Measurements from ENCODE around the gene SLC27A2.

DNA sequence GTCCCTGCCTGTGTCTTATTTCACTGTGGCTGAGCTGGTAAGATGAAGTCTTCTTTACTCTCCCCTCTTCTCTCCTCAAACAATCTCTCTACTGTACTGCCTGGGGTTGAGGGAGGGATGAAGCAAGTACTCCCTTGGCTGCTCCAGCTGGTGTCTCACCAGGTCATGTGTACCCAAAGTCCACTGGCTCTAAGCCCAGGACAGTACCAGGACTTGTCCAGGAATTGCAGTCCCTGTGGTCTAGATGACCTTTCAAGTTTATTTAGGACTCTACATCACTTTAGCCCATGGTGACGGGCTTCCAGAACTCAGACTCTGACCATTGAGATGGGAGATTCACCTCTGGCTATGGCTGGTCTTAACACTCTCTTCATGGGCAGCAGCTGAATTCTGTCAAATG, 17.5 kb upstream of the SLC27A2 start:
- TF ChIP-seq POLR2A (IDR thresholded peaks at IDR 0.05; ENCODE audit: low read depth, low read length), result no peak
- no peak for TF ChIP-seq POLR2AphosphoS5 (IDR thresholded peaks at IDR 0.05; ENCODE audit: low read depth, low read length)
- no peak for TF ChIP-seq TAF1 (IDR thresholded peaks at IDR 0.05; ENCODE audit: borderline replicate concordance, low read depth, low read length)

Measured in GM12892 (cell line).